KOPT-K1 (cell line): ENCODE data around the gene CLDND1.

Source experiments
- H3K27ac ChIP-seq: fragments of 200-600 bp; sonication (generic); 2 replicates; pipeline ENCODE4 v1.5.1; 2016; ENCODE audit warnings: antibody characterized with exemption, mild to moderate bottlenecking, low read depth, low read length; ENCODE audit not compliant: poor library complexity, severe bottlenecking
- H3K36me3 ChIP-seq: fragments of 200-600 bp; sonication (generic); 2 replicates; pipeline ENCODE4 v1.5.1; 2017; ENCODE audit warnings: antibody characterized with exemption, mild to moderate bottlenecking, low read length, moderate library complexity; ENCODE audit not compliant: insufficient read depth
- H3K9me3 ChIP-seq: fragments of 200-600 bp; sonication (generic); 2 replicates; pipeline ENCODE4 v1.5.1; 2017; ENCODE audit warnings: antibody characterized with exemption, low read length, mild to moderate bottlenecking; ENCODE audit not compliant: insufficient read depth, poor library complexity, severe bottlenecking

Gene CLDND1

DNA sequence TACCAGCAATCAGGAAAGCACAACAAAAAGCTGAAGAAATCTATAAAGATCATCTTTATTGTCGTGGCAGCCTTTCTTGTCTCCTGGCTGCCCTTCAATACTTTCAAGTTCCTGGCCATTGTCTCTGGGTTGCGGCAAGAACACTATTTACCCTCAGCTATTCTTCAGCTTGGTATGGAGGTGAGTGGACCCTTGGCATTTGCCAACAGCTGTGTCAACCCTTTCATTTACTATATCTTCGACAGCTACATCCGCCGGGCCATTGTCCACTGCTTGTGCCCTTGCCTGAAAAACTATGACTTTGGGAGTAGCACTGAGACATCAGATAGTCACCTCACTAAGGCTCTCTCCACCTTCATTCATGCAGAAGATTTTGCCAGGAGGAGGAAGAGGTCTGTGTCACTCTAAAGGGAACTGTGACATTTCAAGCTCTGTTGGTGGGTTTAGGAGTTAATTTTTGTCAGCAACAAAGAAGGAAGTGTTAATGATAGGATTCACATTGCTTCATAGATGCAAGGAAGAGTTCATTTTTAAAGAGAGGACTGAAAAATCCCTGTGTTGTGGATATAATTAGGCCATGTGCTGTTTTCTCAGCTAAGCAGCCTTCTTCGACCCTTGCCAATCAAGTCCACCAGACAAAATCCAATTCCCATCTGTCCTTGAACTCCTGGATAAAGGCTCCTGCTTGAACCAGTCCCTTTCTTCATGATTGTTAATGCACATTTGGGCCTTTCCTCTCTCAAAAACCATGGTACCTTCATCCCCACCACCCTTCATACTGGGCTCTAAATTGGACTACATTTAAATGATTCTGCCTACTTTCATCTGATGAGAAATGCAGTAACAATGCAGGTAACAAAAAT is 10.2 kb upstream of the CLDND1 start:
- no peaks in the 10 kb centered on the region for H3K36me3 ChIP-seq
- no peaks in the 10 kb centered on the region for H3K9me3 ChIP-seq
- no peak overlapping the region for H3K27ac ChIP-seq

DNA sequence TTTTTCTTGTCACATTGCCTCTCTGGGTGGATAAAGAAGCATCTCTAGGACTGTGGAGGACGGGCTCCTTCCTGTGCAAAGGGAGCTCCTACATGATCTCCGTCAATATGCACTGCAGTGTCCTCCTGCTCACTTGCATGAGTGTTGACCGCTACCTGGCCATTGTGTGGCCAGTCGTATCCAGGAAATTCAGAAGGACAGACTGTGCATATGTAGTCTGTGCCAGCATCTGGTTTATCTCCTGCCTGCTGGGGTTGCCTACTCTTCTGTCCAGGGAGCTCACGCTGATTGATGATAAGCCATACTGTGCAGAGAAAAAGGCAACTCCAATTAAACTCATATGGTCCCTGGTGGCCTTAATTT is 9.6 kb upstream of the CLDND1 start:
- no peak overlapping the region for H3K27ac ChIP-seq
- H3K9me3 ChIP-seq, result no peaks in the 10 kb centered on the region
- H3K36me3 ChIP-seq, result no peaks in the 10 kb centered on the region

DNA sequence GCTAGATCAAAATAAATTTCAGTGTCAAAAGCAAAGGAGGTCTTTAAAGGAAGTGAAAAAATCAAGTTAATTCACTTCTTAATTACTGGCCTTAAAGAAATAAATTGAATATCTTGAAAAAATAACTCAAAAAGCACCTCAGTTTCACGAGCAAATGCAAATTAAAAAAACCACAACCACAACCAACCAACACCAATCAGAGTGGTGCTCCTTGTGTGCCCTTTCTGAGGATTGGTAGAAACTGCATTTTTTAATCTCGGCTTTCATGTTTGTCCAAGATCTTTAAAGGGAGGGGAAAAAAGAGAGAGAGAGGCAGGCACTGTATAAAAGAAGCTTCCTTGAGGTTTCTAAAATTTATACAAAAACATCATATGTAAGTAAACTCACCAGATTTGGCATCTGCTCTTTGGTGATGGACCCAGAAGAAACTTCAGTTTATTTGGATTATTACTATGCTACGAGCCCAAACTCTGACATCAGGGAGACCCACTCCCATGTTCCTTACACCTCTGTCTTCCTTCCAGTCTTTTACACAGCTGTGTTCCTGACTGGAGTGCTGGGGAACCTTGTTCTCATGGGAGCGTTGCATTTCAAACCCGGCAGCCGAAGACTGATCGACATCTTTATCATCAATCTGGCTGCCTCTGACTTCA is 9.0 kb upstream of the CLDND1 start, which contains the start of gene GPR15:
GPR15 (plus strand) TSS at position 357 of the 653 bp plus-strand sequence; CDS start at position 413, 56 bp downstream.
- Histone ChIP-seq H3K9me3 (no peaks in the 10 kb centered on the region), H3K36me3 (no peaks in the 10 kb centered on the region), H3K27ac (no peak within 1 kb of the TSS)

DNA sequence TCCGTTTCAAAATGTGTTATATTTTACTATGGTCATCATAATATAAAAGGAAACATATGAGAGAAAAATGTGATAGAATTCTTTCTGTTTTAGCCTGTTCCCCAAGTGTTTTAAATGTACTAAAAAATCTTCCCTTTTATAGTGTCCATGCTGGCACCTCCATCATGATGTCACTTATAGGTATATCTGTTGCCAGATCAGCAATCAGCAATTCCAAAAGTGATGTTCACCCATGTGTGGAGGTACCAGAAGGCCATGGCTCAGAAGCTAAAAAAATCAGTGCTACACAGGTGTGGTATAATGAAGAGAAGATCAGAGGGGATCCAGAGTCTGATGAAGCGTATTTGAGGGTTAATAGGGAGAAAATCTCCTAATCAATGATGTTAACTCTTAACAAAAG is 8.0 kb upstream of the CLDND1 start:
- Histone ChIP-seq H3K27ac (no peak overlapping the region), H3K9me3 (no peaks in the 10 kb centered on the region), H3K36me3 (no peaks in the 10 kb centered on the region)

DNA sequence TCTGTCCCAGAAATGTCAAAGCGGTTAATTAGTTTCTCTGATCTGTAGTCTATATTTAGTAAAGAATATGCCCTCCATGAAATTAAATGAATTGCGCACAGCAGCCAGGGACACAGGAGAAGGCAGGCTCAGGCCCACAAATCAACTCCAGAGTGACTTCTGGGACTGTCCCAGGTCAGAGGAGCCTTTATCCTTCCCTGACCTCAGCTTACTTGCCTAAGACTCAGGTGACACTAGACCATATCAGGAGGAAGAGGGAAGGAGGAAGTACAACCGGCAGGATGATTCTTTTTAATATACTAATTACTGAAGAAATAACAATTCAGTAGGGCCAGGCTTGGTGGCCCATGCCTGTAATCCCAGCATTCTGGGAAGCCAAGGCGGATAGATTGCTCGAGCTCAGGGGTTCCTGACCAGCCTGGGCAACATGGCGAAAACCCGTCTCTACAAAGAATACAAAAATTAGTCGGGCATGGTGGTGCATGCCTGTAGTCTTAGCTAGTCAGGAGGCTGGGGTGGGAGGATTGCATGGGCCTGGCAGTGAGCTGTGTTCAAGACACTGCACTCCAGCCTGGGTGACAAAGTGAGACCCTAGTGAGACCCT is 7.3 kb upstream of the CLDND1 start:
- Histone ChIP-seq H3K9me3 (no peaks in the 10 kb centered on the region), H3K36me3 (no peaks in the 10 kb centered on the region), H3K27ac (no peak overlapping the region)

DNA sequence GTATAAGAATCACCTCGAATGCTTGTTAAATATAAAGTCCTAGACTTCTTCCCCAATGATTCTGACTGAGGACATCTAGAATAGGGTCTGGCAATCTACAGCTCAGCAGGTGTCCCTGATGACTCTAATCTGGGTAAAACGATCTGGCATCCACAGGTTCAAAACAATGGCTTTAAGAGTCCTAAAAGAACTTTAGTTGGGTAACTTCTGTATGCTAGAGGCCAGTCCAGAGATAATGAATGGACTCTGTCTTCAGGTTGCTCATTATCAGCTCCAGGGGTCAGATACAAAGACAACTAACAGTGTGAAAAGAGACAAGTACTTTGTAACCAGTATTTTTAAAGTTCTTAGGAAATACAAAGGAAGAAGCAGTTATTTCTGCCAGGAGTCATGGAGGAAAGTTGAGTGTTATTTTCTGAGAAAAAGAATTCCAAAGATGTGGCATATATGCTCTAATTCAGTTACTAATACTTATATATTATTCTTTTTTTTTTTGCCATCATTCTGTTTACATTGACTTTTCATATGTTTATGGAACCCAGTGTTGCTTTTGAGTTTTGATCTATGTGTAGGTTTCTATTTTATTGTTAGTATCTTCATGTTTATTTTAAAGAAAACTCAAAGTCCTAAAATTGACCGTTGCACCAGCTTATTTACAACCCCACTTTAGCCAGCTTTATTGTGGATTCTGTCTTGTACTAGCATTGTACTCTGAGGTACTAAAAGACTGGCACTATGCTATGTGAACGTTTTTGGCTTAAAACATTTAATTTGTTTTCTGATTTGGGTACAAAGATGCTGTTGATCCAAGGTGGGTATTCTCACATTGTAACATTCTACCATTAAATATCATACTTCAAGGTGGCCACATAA is 6.0 kb upstream of the CLDND1 start:
- Histone ChIP-seq H3K27ac (no peak overlapping the region), H3K9me3 (no peaks in the 10 kb centered on the region), H3K36me3 (no peaks in the 10 kb centered on the region)

DNA sequence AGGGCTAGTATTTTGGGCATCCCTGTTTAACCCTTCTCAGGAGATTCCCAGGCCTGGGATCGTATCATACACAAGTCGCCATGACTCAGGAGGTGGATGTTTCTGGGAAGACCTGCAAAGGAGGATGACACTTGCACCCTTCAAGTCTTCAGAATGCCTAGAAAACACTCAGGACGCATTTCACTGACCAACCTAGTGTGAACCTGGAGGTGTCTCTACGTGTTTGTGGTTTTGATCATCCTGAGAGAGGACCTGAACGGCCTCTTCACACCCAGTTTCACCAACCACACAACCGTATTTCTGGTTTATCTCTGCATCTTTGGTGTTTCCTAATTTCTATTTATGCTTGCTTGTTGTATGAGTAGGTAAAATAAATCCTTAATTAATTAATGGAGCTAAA is 2.8 kb upstream of the CLDND1 start:
- peaks cover 7% of the 10 kb centered on the region for H3K36me3 ChIP-seq
- no peak overlapping the region for H3K27ac ChIP-seq
- no peaks in the 10 kb centered on the region for H3K9me3 ChIP-seq

DNA sequence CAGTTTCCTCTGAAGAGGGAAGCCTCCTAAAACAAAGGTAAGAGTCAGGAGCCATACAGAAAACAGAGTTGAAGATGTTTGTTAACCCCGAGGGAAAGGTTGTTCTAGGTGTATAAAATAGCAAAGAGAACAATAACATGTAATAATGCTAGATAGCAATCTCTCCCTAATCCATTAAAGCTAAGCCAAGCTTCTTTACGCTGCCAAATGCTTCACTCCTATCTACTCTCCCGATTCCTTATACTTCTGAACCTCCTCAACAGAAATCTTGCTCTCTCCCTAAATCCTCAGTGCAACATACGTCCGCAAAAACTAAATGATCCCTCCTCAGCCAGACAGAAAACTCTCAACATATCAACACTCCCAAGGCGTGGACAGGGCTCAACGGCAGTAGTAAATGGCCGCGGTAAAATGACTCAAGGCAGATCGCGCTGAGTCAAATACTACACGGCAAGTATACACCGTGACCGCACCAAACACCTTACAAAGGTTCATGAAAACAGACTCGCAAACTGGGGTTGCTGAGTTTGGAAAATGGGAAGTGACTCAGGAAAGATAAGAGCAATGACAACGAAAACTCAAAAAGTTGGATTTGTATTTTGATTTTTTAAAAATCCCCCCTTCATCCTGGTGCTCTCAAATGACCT is 682 bp downstream of the CLDND1 start:
- H3K9me3 ChIP-seq, result no peaks in the 10 kb centered on the region
- H3K36me3 ChIP-seq, result peaks cover 40% of the 10 kb centered on the region
- H3K27ac ChIP-seq, result peak overlapping the region; percentile 70

DNA sequence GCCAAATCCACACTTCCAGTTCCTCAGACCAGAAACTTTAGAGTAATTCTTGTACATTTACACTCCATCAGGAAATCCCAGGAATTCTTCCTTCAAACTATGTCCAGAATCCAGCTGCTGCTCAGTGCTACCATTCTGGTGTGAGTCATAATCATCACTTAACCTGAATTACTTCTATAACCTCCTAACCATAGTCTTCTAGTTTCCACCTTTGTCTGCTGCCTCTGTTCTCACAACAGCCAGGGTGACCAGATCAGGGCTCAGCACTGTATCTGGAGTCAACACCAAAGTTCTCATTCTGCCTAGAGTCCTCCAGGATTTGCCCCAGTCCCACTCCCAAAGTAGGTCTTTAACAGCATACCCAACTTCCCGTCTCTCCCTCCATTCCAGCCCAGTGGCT is 3.4 kb downstream of the CLDND1 start:
- peaks cover 65% of the 10 kb centered on the region for H3K36me3 ChIP-seq
- H3K27ac ChIP-seq, result no peak overlapping the region
- no peaks in the 10 kb centered on the region for H3K9me3 ChIP-seq

DNA sequence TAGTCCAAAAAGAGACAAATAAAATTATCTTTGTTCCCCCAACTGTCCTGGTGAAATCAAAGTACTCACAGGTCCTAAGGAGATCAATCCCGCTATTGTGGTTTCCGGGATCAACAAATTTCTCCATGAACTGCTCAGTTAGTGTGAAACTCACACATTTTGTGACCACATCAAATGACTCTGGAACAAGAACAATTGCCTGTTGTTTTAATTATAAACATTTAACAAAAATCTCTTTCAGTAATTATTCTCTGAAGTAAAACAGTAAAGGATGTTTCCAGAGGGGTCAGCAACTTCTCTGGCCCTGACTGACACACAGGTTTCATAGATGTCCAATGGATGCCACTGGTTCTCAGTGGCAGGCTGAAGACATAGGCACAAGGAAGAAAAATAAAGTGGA is 3.9 kb downstream of the CLDND1 start:
- Histone ChIP-seq H3K9me3 (no peaks in the 10 kb centered on the region), H3K36me3 (peaks cover 71% of the 10 kb centered on the region), H3K27ac (no peak overlapping the region)

DNA sequence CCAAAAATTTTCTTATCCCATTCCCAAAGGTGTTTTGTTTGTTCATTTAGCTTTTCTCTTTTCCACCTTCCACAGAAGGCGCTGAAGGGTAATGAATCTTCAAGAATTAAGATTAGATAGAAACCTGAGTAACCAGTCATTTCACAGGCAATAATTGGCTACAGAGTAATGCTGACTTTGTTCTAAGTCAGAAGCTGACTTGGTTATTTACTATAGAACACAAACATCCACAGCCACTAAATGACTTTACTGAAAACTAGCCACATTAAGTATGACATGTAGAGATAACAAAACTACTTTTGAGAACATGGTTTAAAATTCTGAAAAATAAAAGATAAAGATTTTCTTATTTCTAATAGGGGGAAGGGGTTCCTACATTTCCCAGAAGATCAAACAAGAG is 7.8 kb downstream of the CLDND1 start:
- no peak overlapping the region for H3K27ac ChIP-seq
- no peaks in the 10 kb centered on the region for H3K9me3 ChIP-seq
- peaks cover 63% of the 10 kb centered on the region for H3K36me3 ChIP-seq

DNA sequence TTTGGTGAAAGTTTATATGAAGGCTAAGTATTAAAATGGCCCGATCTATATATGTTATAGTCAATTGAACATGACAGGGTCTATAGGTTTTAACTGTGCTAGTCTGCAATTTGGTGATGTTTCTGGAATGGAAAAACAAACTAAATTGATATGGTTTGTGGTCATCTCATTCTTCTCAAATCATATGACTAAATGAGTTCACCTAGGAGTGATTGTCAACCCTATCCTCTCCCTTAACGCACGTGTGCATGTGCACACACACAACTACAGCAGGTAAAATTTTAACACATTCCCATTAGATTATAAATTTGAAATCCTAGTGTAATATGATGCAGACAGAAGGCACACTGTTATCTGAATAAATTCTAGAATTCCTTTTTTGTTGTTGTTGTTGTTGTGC is 9.0 kb downstream of the CLDND1 start:
- H3K9me3 ChIP-seq, result no peaks in the 10 kb centered on the region
- H3K27ac ChIP-seq, result no peak overlapping the region
- peaks cover 51% of the 10 kb centered on the region for H3K36me3 ChIP-seq

DNA sequence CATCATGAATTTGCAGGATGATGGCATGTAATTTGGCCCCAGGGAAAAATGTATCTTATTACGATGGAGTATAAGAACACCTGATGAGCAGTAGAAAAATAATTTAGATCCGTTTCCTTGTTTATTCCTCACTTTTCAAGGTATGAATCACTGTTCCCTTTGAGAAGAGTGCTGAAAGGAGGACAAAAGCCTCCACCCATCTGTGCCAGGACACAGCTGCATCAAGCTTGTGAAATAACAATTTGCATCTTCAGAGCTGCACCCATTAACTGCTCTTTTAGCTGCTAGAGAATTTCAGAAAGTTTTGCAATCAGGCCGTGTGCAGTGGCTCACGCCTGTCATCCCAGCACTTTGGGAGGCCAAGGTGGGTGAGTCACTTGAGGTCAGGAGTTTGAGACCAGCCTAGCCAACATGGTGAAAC is 9.6 kb downstream of the CLDND1 start:
- Histone ChIP-seq H3K36me3 (peaks cover 44% of the 10 kb centered on the region), H3K27ac (no peak overlapping the region), H3K9me3 (no peaks in the 10 kb centered on the region)

DNA sequence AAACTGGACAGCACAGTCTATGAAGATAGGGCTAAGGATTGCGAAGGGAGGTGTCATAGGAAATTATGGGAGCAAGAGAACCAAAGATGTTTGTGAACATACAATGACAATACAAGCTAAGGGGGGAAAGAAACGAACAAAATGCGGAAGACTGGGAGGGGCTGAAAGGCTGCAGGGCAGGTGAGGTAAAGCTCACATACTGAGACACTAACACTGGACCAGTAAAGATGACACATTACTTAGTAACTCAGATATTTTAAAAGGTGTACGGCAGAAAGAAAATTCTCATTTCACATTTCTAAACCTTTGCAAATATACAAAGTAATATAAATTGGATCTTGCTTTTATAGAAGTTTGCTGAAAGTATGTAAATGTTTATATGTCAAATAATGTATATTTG is 10.1 kb downstream of the CLDND1 start:
- Histone ChIP-seq H3K9me3 (no peaks in the 10 kb centered on the region), H3K36me3 (peaks cover 39% of the 10 kb centered on the region), H3K27ac (no peak overlapping the region)
